HG03439 (cell line): ENCODE results near the gene GRB10.

Experiments
- ATAC-seq: cut with Tn5 transposase; IDR thresholded peaks from one replicate; pipeline ENCODE4 v1.9.1; 2021; ENCODE audit warnings: mild to moderate bottlenecking, moderate library complexity; ENCODE audit not compliant: unreplicated experiment

GRB10 gene

DNA sequence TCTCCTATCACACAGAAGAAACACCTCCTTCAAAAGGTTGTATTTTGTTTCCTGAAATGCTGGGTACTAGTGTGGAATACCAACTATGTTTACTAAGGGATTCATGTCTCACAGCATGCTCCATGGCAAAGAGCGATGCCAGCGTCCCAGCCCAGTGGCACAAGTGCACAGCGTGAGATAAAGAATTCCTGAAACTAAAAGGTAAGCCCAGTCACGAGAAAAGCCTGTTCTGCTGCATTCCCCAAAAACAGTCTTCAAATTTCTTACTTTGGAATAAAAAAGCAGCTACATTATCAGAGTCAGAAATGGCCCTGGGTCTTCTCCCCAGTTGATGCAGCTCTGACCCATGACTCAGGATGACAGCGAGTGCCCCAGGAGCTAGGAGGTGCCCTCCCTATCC, 164.4 kb downstream of the GRB10 start:
- no peak for ATAC-seq

DNA sequence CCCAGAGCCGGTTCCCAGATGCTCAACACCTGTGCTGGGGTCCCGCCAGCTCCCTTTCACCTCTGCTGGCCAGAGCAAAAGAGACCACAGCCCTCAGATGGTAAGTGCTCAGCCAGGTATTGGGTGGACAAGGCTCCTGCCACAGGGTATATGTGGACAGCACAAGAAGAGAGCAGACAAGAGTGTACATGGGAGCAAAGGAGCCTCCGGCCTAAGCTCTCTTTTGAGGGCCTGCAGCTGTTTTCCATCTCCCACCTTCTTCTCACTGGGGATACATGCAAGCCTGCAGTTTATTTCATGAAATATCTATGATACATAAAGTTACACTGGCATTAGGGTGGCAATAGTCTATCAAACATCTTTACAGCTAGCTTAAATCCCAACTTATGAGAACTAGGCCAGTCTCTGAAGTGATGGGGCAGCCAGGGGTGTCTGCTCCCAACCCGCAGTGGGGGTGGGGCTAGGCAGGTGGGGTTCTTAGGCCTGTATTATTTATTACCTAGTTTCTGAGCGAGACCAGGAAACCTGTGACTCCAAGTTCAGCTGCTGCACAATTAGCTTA, 167.1 kb downstream of the GRB10 start:
- ATAC-seq, result no peak

DNA sequence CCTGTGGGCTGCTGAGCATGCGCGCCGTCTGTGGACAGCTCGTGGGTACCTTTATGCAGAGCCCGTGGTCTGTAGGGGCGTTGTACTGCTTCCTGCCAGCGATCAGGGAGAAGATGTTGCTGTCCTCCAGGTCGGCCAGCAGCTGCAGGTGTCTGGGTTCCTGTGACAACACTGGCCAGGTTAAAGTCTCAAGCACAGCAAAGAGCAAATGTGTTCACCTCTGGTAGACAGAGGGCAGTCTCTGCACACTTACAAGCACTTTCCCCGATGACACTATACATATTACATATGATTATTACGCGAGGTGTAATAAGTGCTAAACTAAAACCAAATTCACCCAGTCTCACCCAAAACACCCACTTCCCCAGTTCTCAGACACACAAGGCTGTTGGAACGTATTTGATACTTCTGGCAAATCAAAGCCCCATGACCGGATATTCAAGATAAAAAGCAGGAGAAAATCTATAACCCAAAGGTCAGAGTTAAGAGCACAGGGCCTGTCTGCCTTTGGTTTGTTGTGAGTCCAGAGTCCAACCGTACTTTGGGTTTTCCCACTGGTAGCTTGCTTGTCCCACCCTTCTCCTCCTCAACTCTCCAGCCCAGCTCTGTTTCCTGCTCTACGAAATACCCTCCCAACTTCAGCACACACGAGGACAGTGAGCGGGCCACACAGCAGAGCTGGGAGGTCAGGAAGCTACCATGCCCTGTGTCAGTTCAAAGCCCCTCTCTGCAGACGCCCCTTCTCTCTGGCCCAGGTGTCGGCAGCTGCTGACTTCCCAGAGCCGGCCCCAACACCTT, 167.8 kb downstream of the GRB10 start:
- ATAC-seq, result no peak

DNA sequence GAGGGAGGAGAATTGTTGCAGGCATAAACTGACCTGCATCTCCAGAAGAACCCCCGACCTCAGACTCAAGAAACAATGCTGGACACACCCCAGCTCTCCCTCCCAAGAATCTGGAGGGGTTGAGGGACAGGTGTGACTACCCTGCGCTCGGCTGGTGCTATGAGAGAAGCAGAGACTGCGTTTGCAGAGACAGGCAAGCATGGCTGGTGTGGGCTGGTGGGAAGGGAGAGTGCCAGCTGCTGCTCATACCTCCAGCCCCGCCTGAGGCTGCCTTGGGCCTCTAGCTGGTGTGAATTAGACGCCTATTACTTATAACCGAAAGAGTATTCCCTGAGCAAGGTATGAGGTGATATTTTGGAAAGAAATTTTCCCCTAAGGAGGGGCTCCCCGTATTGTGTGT, 169.2 kb downstream of the GRB10 start:
- ATAC-seq, result no peak

DNA sequence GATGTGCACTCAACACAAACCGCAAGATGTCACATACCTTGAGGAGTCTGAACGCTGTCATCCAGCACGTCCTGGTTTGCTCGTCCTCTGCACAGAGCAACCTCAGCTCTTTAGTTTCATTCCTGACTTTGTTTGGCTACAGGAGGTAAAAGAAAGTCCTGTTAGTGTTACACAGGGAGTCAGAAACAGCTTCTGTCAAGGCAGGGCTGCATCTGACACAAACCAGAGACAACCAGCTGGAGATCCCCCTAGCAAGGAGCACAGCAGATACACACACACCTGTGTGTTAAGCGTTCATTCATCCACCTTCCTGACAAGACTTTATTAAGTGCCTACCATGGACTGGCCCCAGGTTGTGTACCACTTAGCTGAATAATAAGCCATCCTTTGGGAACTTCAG, 170.0 kb downstream of the GRB10 start:
- ATAC-seq, result no peak

DNA sequence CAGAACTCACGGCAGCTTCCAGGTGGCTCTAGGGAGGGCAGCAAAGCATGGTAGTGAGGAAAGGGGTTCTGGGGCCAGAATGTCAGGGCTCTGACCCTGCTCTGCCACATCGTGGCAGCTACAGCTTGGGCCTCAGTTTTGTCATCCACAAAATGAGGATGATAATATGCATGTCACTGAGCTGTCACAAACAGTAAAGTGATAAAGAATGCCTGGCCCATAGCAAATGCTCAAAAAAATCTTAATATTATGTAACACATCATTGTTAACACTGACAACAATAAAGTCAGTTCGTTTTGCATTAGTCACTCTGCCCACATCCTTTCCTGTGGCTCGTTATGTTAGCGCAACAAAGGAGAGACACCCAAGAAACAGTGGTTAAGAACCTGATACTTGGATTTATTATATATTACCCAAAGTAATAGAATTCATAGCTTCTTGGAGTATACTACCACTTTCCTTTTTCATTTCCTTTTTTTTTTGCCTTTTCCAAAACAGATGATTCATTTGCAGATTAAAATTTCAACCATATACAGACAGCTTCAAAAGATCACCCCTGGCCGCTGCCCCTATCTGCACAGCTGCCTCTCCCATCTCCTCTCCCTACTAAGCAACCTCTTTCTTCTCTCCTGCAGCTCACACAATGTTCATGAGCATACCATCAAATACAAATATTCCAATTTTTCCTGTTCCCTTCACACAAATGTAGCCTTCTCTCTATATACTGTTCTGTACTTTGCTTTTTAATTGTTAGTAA, 172.0 kb downstream of the GRB10 start:
- ATAC-seq, result no peak

DNA sequence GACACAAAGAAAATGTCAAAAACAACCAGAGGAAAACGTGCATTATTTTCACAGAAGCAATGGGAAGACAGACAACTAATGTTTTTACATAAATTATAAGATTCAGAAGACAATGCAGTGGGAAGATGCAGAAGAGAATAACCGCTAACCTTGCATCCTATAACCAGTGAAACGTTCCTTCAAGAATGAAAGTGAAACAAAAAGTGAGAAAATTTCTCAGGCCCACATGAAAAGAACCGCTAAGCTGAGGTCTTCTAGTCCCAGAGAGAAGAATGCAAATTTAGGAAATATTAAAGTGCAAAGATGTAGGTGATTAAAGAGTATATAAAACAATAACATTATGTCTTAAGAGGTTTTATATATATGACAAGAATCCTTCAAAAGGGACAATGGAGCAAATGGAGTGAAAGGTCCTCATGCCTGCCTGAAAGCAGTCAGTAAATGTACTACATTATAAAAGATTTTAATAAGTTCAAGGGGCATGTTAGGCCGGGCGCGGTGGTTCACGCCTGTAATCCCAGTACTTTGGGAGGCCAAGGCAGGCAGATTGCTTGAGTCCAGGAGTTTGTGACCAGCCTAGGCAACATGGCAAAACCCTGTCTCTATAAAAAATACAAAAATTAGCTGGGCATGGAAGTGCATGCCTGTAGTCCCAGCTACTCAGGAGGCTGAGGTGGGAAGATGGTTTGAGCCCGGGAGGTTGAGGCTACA, 174.3 kb downstream of the GRB10 start:
- ATAC-seq, result no peak

DNA sequence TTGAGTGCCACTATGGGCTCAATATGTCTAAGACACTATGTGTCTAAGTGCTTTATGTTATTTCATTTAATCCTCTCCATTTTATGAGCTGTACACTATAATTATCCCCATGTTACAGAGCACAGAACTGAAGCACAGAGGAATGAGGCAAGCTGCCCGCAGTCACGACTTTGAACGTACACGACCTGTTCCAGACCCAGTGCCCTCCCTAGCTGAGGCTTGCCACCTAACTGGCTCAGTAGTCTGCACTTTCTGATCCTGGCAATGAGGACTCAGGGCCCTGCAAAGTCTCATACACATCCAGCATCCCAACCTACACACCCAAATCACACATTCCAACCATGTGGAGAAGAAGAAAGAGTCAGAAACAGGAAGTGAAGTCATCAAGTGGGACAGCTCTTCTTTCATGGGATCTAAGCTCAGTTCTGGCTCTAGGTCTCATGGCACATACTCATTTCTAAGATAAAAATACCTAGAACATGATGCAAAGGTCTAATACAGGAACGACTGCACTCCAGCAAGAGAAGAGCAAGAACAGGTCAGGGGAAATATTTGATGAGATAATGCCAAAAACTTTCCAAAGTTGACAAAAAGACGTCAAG, 175.1 kb downstream of the GRB10 start:
- no peak for ATAC-seq

DNA sequence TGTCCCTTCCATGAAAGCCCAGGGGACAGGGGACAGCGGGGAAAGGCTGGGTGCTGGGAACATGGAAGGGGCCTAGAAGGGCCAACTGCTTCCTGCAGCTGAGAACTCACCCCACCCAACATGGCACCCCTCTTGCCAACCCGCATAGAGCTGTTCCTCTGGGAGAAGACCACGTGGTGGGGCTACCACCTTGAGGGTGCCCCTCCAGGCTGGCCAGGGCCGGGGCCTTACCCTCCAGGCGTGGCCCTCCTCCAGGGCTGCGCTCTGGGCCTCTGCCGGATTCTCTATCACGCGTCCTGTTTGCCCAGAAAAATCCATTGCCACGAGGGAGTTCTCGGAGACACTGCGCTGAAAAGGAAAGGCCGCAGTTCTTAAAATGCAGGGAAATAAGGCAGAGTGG, 177.6 kb downstream of the GRB10 start:
- no peak for ATAC-seq

DNA sequence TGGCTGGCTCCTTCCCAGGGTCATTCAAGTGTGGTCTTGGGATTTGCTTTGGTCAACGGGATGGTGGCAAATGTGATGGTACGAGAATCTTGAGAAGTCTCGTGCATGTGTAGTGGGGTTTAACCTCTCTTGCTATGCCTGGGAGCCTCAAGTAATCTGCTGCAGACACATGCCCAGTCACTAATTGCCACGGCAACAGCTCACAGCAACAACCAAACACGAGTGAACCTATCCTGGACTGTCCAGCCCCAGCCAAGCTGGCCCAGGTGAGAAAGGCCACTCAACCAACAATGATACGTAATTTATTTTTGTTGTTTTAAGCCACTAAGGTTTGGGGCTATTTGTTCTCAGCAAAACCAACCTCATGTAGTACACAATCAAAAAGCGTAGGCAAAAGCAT, 179.4 kb downstream of the GRB10 start:
- ATAC-seq, result no peak

DNA sequence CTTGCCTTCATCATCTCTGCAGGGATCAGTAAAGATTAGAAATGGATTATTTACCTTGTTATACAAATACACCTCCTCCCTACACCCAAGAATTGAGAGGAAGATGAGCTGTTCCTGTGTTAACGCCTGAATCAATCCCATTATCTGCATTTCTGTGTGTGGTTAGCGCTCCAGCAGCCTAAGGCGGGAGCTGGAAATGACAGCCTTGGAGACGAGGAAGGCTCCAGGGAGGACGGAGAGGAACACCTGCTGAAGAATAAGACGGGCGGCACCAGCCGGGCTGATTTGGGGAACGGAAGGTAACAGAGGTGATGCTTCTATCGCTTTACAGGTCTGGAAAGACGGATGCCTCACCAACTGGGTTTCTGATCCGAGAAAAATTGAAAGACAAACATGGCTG, 183.3 kb downstream of the GRB10 start:
- no peak for ATAC-seq

DNA sequence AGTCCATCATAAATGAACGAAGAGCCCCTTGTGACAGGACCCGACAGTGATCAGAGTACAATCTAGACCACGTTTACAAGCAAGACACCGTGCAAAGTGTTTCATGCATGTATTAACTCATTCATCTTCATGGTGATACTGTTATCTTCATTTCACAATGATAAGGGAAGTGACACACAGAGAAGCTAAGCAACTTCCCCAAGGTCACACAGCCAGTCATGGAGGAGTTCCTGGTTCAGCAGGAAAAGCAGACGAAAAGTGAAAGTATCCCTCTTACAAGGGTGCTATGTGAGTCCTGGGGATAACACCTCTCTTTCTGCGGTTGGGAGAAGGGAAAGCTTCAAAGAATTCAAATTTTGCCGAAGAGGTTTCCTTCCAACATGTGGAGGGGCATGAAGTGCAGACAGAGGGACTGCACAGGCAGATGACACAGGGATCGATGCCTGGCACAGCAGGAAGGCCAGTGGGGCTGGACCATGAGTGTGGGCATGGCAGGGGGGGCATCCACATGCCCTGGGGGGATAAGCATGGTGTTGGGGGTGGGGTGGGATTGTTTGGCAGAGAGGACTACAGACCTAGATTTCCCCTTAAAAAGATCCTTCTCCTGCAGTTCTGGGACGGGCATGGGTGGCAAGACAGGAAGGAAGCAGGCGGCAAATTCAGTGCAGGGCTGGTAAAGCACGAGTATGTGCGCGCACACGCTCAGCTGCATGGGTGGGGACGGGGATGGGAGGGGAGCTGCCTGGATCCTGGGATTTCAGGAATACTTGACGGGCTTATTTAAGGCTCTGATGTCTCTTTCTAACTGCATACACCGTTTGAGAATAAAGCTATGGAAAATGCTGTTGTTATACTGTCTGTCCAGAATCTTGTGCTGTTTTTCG, 184.0 kb downstream of the GRB10 start:
- ATAC-seq, result no peak

DNA sequence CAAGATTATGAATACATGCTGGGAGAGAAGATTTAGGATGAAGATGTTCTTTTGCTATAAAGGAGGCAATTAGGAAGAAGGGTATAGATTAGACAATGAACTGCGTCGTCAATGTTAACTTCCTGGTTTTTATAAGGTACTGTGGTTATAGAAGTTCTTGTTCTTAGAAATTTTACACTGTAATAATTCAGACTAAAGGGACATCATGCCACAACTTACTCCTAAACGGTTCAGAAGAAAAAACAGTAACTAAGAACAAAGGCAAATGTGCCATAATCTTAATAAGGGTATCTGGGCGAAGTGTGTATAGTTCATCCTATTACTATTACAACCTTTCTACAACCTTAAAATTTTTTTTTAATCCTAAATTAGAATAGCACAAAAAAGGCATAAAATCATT, 186.2 kb downstream of the GRB10 start:
- ATAC-seq, result no peak

DNA sequence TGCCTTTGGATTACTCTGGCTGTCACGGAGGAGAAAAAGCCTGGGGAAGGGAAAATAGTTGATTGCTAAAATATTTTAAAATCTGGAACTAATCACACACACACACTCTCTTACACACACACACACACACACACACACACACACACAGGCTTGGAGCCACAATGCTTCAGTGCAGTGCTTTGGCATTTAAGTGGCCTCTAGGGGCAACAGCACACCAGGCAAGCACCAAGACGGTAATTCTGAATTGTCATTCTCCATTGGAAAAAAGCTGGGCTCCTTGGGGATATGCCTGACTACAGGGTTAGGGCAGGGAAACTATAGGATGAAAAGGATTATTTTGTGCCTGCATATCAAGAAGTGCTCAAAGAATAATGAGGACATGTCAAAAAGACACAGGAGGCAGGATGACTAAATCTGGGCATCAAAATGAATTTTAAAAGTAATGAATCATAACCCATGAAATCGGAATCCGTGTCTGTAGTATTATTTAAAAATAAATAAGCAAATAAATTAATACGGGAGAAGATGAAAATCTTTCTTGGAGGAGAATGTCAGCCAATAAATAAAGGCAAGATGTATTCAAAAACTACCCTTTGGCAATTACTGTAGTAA, 187.1 kb downstream of the GRB10 start:
- peak; percentile 39 for ATAC-seq

DNA sequence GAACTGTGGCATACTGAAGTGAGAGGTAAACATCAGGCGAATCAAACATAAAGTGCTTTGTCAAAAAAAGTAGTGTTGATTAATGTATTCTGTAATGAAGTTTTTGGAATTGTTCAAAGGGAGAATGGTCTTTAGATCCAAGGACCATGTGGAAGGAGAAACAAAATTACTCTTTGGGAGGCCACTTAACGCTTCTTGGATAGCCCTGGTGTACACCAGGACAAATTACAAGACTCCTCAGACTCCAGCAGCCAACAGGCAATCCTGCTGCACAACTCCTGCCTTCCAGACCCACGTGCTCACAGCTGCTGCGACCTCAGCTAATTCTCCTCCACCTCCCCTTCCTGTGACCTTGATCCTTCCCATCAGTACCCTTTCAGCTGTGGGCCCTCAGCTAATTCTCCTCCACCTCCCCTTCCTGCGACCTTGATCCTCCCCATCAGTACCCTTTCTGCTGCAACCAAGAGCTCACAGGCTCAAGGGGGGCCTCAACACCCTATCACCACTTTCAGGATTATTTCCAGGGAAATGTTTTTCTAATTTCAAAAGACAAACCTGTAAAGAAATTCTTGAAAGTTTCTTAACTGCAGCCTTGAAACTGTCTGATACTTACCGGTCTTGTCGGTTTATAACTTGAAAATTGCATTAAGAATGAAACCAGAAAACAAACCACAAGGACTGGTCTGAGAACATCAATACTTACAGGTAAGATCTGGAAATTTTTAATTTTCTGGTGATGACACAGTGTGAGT, 187.8 kb downstream of the GRB10 start:
- peak; percentile 57 for ATAC-seq

DNA sequence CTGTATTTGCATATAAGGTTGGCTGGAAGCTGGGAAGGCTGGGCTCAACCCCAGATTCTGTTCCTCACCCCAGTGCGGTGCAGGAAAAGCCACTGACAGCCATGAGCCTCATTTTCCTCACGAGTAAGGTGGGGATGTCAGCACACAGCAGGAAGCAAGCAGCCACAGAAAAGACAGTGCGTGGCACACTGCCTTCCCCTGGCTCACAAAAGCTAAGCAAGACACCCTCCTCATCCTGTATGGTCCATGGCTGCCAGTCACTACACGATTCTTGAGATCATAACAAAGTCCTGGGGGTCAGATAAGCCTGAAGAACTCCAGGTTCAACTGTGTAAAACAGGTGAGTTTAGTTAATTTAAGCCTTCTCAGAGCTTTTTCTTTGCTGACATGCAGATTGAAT, 188.6 kb downstream of the GRB10 start:
- ATAC-seq, result no peak

DNA sequence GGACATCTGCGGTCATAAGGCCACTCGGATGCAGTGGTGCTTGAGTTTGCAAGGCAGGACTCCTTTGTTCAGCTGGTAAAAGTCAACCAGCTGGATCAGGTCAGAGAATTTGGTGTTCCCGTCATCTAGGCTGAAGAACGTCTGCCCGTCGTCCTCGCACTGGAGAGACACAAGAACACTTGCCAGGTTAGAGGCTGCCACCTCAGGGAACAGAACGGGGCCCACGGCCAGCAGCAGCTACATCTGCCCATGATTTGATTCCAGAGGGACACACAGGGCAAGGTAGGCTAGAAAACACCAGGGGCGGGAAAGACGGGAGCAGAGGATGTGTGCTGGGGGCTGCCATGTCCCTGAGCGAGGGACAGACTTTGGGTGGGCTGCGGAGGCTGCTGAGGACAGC, 189.8 kb downstream of the GRB10 start:
- ATAC-seq, result no peak

DNA sequence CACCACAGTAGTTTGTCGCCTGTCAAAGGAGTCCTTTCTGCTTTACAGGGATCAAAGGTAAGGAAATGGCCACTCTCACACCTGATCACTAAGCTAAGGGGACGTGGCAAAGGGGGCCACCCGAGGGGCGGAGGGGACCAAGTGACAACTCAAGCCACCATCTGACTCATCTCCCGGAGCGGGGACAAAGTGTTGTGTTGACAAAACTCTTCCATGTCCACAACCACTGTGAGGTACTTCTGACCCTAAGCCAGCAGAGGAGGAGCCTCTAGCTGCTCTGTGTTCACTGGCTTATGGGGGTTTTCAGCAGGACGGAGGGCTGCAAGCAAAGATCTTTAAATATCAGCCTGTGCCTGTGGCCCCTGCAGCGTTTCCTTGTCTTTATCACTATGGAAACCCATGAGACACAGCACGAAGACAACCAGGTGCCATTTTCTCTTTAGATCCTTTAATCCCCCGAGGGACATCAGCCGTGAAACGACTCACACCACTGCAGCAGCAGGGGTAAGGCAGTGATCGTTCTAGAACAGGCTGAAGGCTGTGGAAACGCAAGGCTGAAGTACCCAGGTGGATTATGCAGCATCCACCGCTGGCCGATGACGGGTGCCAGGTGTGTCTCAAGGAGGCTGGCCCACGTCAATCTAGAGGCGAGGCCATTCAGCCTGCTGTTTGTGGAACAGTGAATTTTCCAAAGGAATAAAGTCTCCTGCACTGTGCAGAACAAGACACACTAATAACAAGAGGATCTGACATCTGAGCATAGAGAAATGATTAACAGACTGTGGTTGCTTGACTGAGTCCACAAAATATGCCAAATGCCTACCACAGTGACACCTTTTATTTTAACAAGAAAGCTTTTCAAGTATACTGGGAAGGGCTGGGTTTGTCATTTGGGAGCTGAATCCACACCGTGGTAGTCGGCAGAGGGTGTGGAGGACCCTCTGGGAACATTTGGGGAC, 190.9 kb downstream of the GRB10 start:
- peak; percentile 45 for ATAC-seq
